HepG2 (cell line): ENCODE measurements around the gene CDK1. TPM values are rescaled to one million over a fixed set of nuclear protein-coding genes. Genes with fewer than 3 reads are reported as not detected.

Source experiments
- ATAC-seq: fragments of 200-7000 bp; cut with Tn5 transposase; 3 replicates; pipeline ENCODE4 v1.9.1; 2020; ENCODE audit warnings: mild to moderate bottlenecking, moderate library complexity
- BruUV-seq: library from RNA; stranded (reverse); fragments of 400-500 nt; replicated peaks from 2 replicates; lab custom pipeline; 2021; lab: Mats Ljungman, UMichigan
- CTCF ChIA-PET: fragments of 300-600 bp; formaldehyde crosslinking; extraction: SDS; loops from one replicate; lab custom pipeline; 2021; ENCODE audit warnings: low total read pairs, inconsistent platforms, low intra/inter-chr PET ratio; lab: Yijun Ruan, JAX
- POLR2A ChIA-PET: fragments of 350-600 bp; sonication (Branson Sonifier 250); formaldehyde crosslinking; loops from one replicate; lab custom pipeline; 2020; ENCODE audit warnings: antibody characterized with exemption, inconsistent platforms; lab: Yijun Ruan, JAX
- DNase-seq: peaks from one replicate; pipeline ENCODE4 v3.0.0-alpha.2; 2015; ENCODE audit warnings: low spot score
- FAIRE-seq: peaks from 3 replicates; lab custom pipeline; 2011; peaks lifted over from hg19 to GRCh38; lab: Jason Lieb, UNC
- H2AFZ ChIP-seq: one replicate; pipeline ENCODE4 v1.6.1; 2011; ENCODE audit warnings: low read length, inconsistent platforms
- H3K27ac ChIP-seq: fragments of 300-600 bp; 3 replicates; pipeline ENCODE4 v1.8.0; 2011; ENCODE audit warnings: mixed run types, mild to moderate bottlenecking, mixed read lengths, low read length, inconsistent platforms; ENCODE audit not compliant: insufficient read depth; ENCODE audit errors: extremely low read length
- H3K27me3 ChIP-seq, 2 experiments: fragments of 200-600 bp in 1 of 2; 2 replicates in 1 of 2; 3 replicates in 1 of 2; pipeline versions ENCODE4 v1.6.0 to v1.8.0; 2011; ENCODE audit warnings: low read length in 2 of 2, mild to moderate bottlenecking in 2 of 2, moderate library complexity in 2 of 2, inconsistent platforms in 1 of 2; ENCODE audit not compliant: insufficient read depth in 2 of 2, control insufficient read depth in 1 of 2
- H3K36me3 ChIP-seq, 2 experiments: fragments of 200-600 bp in 1 of 2; replicated peaks in 1 of 2; 2 replicates in 1 of 2; 3 replicates in 1 of 2; pipeline versions ENCODE4 v1.5.1 to v1.8.0; 2011; ENCODE audit warnings: low read length in 2 of 2, inconsistent platforms in 1 of 2; ENCODE audit not compliant: insufficient read depth in 2 of 2, control insufficient read depth in 1 of 2
- H3K4me1 ChIP-seq: 2 replicates; pipeline ENCODE4 v1.5.1; 2012; ENCODE audit warnings: low read length, inconsistent platforms; ENCODE audit not compliant: insufficient read depth
- H3K4me2 ChIP-seq: 2 replicates; pipeline ENCODE4 v1.6.0; 2011; ENCODE audit warnings: low read depth, low read length, inconsistent platforms
- H3K4me3 ChIP-seq, 3 experiments: fragments of 200-600 bp in 1 of 3; sonication (generic), shearing (Covaris generic) in 1 of 3; replicated peaks in 1 of 3; 2 replicates each; pipeline ENCODE4 v1.5.1; 2011 to 2016; ENCODE audit warnings: low read length in 3 of 3, inconsistent platforms in 2 of 3, low read depth in 2 of 3, mild to moderate bottlenecking in 2 of 3, control low read depth in 1 of 3, mixed read lengths in 1 of 3; ENCODE audit not compliant: insufficient read depth in 1 of 3
- H3K79me2 ChIP-seq: one replicate; pipeline ENCODE4 v1.6.1; 2011; ENCODE audit warnings: low read length, inconsistent platforms; ENCODE audit not compliant: insufficient read depth
- H3K9ac ChIP-seq: 2 replicates; pipeline ENCODE4 v1.6.0; 2011; ENCODE audit warnings: mild to moderate bottlenecking, low read depth, low read length, inconsistent platforms; ENCODE audit not compliant: insufficient read depth
- H3K9me3 ChIP-seq: 2 replicates; pipeline ENCODE4 v1.5.1; 2012; ENCODE audit warnings: mild to moderate bottlenecking, low read length
- H4K20me1 ChIP-seq: 2 replicates; pipeline ENCODE4 v1.6.0; 2011; ENCODE audit warnings: inconsistent platforms, mild to moderate bottlenecking, low read length, moderate library complexity; ENCODE audit not compliant: insufficient read depth
- CENPT ChIP-seq: sonication (generic); formaldehyde crosslinking; IDR thresholded peaks from 2 replicates; pipeline ENCODE4 v1.8.0; 2022; ENCODE audit warnings: low read depth, mild to moderate bottlenecking, moderate library complexity, missing genetic modification reagents
- CHD4 ChIP-seq: fragments of 200-600 bp; sonication (generic); IDR thresholded peaks from 2 replicates; pipeline ENCODE4 v1.7.0; 2017; ENCODE audit warnings: mild to moderate bottlenecking, low read length, borderline replicate concordance
- GLI4 ChIP-seq: sonication (generic); formaldehyde crosslinking; IDR thresholded peaks from 2 replicates; pipeline ENCODE4 v1.5.1; 2020; ENCODE audit warnings: missing genetic modification reagents, mild to moderate bottlenecking, moderate library complexity, borderline replicate concordance
- IRX3 ChIP-seq: sonication (generic); formaldehyde crosslinking; IDR thresholded peaks from 2 replicates; pipeline ENCODE4 v1.8.1; 2023; ENCODE audit warnings: mild to moderate bottlenecking, low read depth, missing genetic modification reagents, borderline replicate concordance
- KLF13 ChIP-seq: sonication (generic); formaldehyde crosslinking; IDR thresholded peaks from 2 replicates; pipeline ENCODE4 v1.4.0; 2020; ENCODE audit warnings: mild to moderate bottlenecking, missing genetic modification reagents
- MIER3 ChIP-seq: IDR thresholded peaks from 2 replicates; pipeline ENCODE4 v1.6.1; 2016; ENCODE audit warnings: missing compliant biosample characterization, borderline replicate concordance
- PAWR ChIP-seq: sonication (generic); formaldehyde crosslinking; IDR thresholded peaks from 2 replicates; pipeline ENCODE4 v1.4.0; 2020; ENCODE audit warnings: missing genetic modification reagents, mild to moderate bottlenecking, borderline replicate concordance
- RAD21 ChIP-seq: fragments of 450-650 bp; formaldehyde crosslinking; IDR thresholded peaks from 2 replicates; pipeline ENCODE4 v1.5.0; 2020; ENCODE audit warnings: mild to moderate bottlenecking
- RCOR2 ChIP-seq: IDR thresholded peaks from 2 replicates; pipeline ENCODE4 v1.6.1; 2016; ENCODE audit warnings: missing biosample characterization, missing genetic modification reagents
- SNAI1 ChIP-seq: sonication (generic); formaldehyde crosslinking; IDR thresholded peaks from 2 replicates; pipeline ENCODE4 v1.5.0; 2020; ENCODE audit warnings: mild to moderate bottlenecking, missing genetic modification reagents, borderline replicate concordance
- SP1 ChIP-seq, 2 experiments: fragments of 450-650 bp in 1 of 2; sonication (generic) in 1 of 2; formaldehyde crosslinking in 1 of 2; IDR thresholded peaks; 2 replicates each; pipeline versions ENCODE4 v1.4.0 to v1.6.1; 2016 to 2020; ENCODE audit warnings: missing genetic modification reagents in 1 of 2
- STAG1 ChIP-seq: sonication (generic); formaldehyde crosslinking; IDR thresholded peaks from 2 replicates; pipeline ENCODE4 v1.4.0; 2020; ENCODE audit warnings: missing genetic modification reagents
- WIZ ChIP-seq: sonication (generic); formaldehyde crosslinking; IDR thresholded peaks from 2 replicates; pipeline ENCODE4 v1.5.1; 2020; ENCODE audit warnings: mild to moderate bottlenecking, missing genetic modification reagents
- ZMYM4 ChIP-seq: sonication (generic); formaldehyde crosslinking; IDR thresholded peaks from 2 replicates; pipeline ENCODE4 v1.8.1; 2023; ENCODE audit warnings: mild to moderate bottlenecking, missing genetic modification reagents
- ZNF329 ChIP-seq: sonication (generic); formaldehyde crosslinking; IDR thresholded peaks from 2 replicates; pipeline ENCODE4 v1.9.0; 2021; ENCODE audit warnings: low read depth, mild to moderate bottlenecking, missing genetic modification reagents
- ZSCAN21 ChIP-seq: sonication (generic); formaldehyde crosslinking; IDR thresholded peaks from 2 replicates; pipeline ENCODE4 v1.8.0; 2022; ENCODE audit warnings: mild to moderate bottlenecking, missing genetic modification reagents, moderate library complexity, borderline replicate concordance
- WGBS: methylation state at CpG from one replicate; pipeline ENCODE4 v1.1.6; 2017; ENCODE audit warnings: low lambda C conversion rate; 5-methylcytosine and 5-hydroxymethylcytosine counted together
- in situ Hi-C: cut with HindIII; loops from 2 replicates; pipeline ENCODE4 v1.10.0; 2017; ENCODE audit warnings: low pct_unique_long_range_greater_than_20kb; ENCODE audit not compliant: extremely low pct_ligation_motif_present
- intact Hi-C: fragments of 100-400 bp; cut with micrococcal nuclease; formaldehyde crosslinking; loops from one replicate; pipeline ENCODE4 v1.10.0; 2022; ENCODE audit not compliant: unreplicated experiment
- polyA plus RNA-seq, 8 experiments: library from polyadenylated mRNA; depleted of rRNA in 3 of 8; stranded (reverse) in 7 of 8; unstranded in 1 of 8; fragments of >200 nt; fragmentation: Illumina TruSeq in 4 of 8; extraction: Trizol in 4 of 8; gene quantifications; 2 replicates each; pipeline versions ENCODE4 v1.2.1 to v1.2.3, GENCODE V29; 2011 to 2016; ENCODE audit warnings: low read depth in 4 of 8, missing spikeins in 1 of 8, mixed read lengths in 1 of 8; ENCODE audit not compliant: insufficient read depth in 1 of 8
- total RNA-seq, 5 experiments: library from RNA; depleted of rRNA; stranded (reverse); fragments of >200 nt; fragmentation: Illumina TruSeq; extraction: Trizol; gene quantifications; 2 replicates each; pipeline ENCODE4 v1.2.3, GENCODE V29; 2016; ENCODE audit warnings: low read depth in 1 of 5
- TF ChIP-seq, protein P1 (sequence below): sonication (generic); formaldehyde crosslinking; IDR thresholded peaks from 2 replicates; pipeline ENCODE4 v1.4.0; 2020; ENCODE audit warnings: missing genetic modification reagents

The CDK1 gene
- total and polyA plus RNA-seq, 2 of the 13 experiments (the other 11 are each of a cell fraction or from before 2014, with no cell fraction given), result 42.6 to 132 TPM

DNA sequence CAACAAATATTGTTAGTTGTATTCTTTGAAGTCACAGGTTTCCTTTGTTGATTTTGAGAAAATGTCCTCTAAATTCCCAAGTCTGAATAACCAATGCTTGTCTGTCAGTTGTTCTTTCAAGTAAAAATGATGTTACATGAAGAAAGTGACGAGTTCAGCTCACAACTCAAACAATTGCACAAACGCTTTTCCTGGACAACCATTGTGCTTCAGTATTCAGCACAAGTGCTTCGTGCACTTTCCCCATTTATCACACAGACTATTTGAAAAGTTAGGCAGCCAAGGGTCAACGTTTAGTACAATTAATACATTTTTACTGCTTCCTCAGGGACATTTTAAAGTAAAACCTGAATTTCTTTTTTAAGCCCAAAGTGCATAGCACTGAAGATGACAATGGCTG is 44.5 kb downstream of the CDK1 start (continued):
- TF ChIP-seq GLI4, result no peak
- TF ChIP-seq IRX3, result no peak

- intact Hi-C loops (loop anchor here (10.0 kb wide), 1 partner anchor 321 kb away; no protein-coding TSS in a partner anchor), in situ Hi-C loops (loop anchor here (5.0 to 25.0 kb wide), 3 partner anchors 141 to 789 kb away; no protein-coding TSS in a partner anchor)
- CTCF ChIA-PET, result no interaction called here
- Histone ChIP-seq H3K36me3 (no peaks in the 10 kb centered on the region), H3K79me2 (no peaks in the 10 kb centered on the region), H3K9me3 (no peaks in the 10 kb centered on the region), H3K27me3 (no peaks in the 10 kb centered on the region), H3K4me2 (no peak overlapping the region), H4K20me1 (no peaks in the 10 kb centered on the region), H3K27ac (no peak overlapping the region), H2AFZ (no peak overlapping the region), H3K4me3 (no peak overlapping the region), H3K9ac (no peak overlapping the region), H3K4me1 (peaks cover 13% of the 10 kb centered on the region; the same call in 1 of the 2 replicates)
- BruUV-seq, result no TSS peak
- DNase-seq (no peak), FAIRE-seq (no peak), ATAC-seq (no peak)
- POLR2A ChIA-PET, result no interaction called here
- TF ChIP-seq CHD4, result no peak
- TF ChIP-seq MIER3 (CRISPR knock-in tag), result no peak
- no peak for TF ChIP-seq STAG1 (CRISPR knock-in tag)
- no peak for TF ChIP-seq ZSCAN21 (CRISPR knock-in tag)
- TF ChIP-seq, protein P1, sequence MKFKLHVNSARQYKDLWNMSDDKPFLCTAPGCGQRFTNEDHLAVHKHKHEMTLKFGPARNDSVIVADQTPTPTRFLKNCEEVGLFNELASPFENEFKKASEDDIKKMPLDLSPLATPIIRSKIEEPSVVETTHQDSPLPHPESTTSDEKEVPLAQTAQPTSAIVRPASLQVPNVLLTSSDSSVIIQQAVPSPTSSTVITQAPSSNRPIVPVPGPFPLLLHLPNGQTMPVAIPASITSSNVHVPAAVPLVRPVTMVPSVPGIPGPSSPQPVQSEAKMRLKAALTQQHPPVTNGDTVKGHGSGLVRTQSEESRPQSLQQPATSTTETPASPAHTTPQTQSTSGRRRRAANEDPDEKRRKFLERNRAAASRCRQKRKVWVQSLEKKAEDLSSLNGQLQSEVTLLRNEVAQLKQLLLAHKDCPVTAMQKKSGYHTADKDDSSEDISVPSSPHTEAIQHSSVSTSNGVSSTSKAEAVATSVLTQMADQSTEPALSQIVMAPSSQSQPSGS (CRISPR knock-in tag), result no peak
- TF ChIP-seq SNAI1 (CRISPR knock-in tag), result no peak
- no peak for TF ChIP-seq SP1 (IDR thresholded peaks at IDR 0.05)
- no peak for TF ChIP-seq SP1 (CRISPR knock-in tag; IDR thresholded peaks at IDR 0.05)
- no peak for TF ChIP-seq PAWR (CRISPR knock-in tag)
- no peak for TF ChIP-seq RAD21 (CRISPR knock-in tag)
- no peak for TF ChIP-seq WIZ (CRISPR knock-in tag)
- TF ChIP-seq RCOR2 (CRISPR knock-in tag), result no peak
- no peak for TF ChIP-seq CENPT (CRISPR knock-in tag)
- no peak for TF ChIP-seq KLF13
- no peak for TF ChIP-seq ZNF329
- TF ChIP-seq ZMYM4 (CRISPR knock-in tag), result no peak
- 79% methylated on average over 1 of the region's 1 CpG for WGBS
These were observed 45.0 kb downstream of the CDK1 start for GRCh38 chr10:60823324-60823723.
